Measurements from ENCODE around the gene RPS8.
"Not testable (repeated sequence)": the region's sequence is repeated elsewhere in the genome, so short reads cannot be mapped to it uniquely, and the experiment has no call there.

The RPS8 gene

DNA sequence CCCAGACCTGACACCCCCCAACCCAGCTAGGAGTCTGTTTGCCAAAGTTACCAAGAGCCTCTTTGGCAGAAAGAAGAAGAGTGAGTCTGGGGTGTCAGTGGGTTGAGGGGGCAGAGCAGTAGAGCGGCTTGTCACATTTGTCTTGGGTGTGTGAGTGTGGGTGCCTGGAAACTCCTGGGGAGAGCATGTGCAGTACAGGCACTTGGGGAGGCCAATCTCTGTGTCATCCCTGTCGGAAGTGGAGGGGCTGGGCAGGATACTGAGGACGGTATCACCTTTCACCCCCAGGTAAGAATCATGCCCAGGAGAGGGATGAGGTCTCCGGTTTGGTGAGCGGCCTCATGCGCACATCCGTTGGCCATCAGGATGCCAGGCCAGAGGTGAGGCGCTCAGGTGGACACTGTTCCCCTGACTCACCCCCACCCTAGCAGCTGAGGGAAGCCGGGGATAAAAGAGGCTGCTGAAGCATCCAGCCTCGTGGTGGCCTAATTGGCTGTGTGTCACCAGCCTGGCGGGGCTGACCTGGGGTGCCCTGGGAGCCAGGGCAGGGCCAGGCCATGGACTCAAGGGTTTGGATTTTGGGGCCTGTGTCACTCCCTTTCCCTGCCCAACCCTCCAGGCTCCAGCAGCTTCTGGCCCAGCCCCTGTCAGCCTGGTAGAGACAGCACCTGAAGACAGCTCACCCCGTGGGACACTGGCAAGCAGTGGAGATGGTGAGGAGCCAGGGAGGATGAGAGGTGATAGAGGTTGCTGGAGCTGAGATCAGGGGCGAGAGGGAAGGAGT, 28.2 kb downstream of the RPS8 start:
- DNase-seq = no peak

DNA sequence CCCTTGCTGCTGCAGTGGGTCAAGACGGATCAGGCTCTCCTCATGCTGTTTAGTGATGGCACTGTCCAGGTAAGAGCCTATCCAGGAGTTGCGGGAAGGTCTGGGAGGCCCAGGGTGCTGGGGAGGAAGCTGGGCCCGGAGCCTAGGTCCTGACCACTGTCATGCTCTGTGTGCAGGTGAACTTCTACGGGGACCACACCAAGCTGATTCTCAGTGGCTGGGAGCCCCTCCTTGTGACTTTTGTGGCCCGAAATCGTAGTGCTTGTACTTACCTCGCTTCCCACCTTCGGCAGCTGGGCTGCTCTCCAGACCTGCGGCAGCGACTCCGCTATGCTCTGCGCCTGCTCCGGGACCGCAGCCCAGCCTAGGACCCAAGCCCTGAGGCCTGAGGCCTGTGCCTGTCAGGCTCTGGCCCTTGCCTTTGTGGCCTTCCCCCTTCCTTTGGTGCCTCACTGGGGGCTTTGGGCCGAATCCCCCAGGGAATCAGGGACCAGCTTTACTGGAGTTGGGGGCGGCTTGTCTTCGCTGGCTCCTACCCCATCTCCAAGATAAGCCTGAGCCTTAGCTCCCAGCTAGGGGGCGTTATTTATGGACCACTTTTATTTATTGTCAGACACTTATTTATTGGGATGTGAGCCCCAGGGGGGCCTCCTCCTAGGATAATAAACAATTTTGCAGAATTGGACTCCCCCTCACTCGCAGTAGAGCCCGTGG, 30.1 kb downstream of the RPS8 start:
- no peak for DNase-seq

DNA sequence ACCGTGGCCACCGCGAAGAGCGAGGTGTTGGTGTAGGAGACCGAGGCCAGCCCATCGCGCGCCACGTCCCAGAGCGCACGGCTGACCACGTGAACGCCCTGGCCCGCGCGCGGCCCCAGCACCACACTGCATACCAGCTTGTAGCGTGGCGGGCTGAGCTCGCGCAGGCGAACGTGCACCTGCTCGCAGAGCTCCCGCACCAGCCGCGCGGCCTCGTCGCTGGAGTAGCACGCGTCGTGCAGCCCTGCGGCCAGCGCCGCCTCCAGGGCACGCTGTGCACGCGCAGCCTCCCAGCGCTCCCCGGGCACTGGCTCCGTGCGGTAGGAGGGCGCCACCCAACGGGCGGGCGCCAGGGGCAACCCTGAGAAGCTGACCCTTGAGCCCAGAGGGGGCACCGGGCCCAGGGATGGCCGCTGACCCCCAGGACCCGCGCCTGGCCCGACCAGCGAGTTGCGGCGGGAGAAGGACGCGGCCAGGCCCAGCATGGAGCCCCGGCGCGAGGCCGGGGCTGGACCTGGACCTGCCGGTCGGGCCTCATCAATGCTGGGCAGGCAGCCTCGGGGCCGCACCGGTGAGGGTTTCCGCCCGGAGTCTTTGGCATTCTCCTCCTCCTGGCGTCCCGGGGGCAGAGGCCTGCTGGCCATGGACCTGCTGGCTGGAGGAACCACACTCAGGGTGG, 30.8 kb downstream of the RPS8 start:
- DNase-seq = no peak

- no peak for DNase-seq
Observed at GRCh38 chr1:44806704-44807363, 31.5 kb downstream of the RPS8 start, which contains the start of gene DYNLT4. Gene DYNLT4 (minus strand): TSS chr1:44807351. CDS start chr1:44806668, 683 bp downstream.

- peak; percentile 94 for DNase-seq
Observed at GRCh38 chr1:44807364-44808062, 32.2 kb downstream of the RPS8 start.

DNA sequence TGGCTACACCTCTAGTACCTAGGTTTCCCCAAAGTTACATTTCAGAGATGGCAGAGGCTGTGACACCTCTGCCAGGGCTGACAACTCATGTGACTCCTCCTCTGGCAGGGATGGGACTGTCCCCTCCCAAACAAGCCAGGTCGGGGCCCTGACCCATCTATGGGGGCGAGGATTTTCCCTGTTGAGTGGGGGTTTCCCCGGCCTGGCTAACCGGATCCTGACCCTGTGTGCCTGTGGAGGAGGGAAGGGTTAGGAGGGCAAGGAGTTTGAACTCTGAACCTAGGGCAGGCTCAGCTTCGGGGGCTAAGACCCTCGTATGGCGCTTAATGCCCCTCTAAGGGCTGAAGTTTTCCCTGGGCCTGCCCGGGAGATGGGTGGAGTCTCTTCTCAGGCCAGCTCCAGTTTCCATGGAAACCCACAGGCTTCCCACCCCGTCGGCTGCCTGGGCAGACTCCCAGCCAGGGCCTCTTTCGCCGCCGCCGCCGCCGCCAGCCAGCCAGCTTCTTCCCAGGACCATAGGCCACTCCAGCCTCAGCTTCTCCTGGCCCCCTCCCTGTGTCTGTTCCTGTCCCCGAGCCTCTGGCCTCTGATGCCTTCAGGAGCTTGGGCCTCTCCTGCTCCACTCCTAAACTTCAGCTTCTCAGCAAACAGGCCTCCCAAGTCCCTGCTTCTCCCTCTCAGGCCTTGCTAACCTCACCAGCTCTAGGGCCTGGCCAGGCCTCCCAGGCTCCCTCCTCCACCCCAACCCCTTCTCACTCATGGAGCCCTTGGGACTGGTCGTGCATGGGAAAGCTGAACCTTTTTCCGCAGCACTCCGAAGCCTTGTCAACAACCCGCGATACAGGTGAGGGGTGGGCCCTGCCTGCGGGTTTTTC, 33.0 kb downstream of the RPS8 start, which contains the start of gene BTBD19:
Gene BTBD19 (plus strand): TSS at position 461 of the 875 bp plus-strand sequence. CDS start 298 bp downstream, at position 759.
- DNase-seq = peak; percentile 86

GRCh38 chr1:44808938-44809917, 33.9 kb downstream of the RPS8 start:
- peak; percentile 93 for DNase-seq

DNA sequence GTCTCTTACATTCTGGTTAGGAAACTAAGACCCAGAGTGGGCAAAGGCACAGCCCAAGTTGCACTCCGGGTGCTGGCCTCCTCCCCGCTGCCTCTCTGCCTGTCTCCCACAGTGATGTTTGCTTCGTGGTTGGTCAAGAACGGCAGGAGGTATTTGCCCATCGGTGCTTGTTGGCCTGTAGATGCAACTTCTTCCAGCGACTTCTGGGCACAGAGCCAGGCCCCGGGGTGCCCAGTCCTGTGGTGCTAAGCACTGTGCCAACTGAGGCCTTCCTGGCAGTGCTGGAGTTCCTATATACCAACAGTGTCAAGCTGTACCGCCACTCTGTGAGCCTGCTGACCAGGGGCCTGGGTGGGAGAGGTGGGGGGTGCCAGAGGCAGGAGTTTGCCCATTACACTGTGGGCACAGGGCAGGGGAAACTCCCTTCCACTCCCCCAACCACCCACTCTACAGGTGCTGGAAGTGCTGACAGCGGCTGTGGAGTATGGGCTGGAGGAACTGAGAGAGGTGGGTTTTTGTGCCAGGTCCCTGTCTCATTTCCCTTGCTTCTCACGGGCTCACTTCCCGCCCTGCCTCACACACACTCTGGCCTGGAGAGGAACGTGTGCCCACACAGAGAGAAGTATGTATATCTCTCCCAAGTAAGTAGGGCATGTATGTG, 34.9 kb downstream of the RPS8 start:
- DNase-seq = peak; percentile 12

DNA sequence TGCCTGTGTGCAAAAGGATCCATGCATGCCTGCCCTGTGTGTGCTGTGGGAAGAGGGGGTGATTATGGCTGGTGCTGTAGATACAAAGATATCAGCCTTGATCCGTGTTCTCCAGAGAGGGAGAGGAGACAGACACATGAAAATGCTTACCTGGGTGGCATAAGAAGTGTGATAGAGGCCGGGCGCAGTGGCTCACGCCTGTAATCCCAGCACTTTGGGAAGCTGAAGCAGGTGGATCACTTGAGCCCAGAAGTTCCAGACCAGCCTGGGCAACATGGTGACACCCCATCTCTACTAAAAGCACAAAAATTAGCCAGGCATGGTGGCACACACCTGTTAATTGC, 35.4 kb downstream of the RPS8 start:
- DNase-seq = not testable (repeated sequence)

DNA sequence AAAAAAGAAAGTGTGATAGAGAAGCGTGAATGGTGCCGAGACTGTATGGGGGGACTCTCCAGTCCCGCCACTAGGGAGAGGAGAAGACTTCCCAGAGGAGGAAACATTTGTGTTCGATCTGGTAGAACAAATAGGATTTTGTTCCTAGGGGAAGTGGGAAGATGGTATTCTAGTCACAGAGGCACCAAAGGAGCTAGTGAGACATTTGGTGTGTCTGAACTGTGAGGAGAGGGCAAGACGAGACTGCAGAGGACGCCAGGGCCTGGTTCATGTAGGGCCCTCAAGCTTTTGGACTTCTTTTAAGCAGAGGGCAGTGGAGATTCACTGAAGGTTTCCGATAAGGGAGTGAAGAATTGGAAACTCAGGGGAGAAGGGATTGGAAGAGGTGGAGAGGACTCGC, 35.9 kb downstream of the RPS8 start:
- peak; percentile 0 for DNase-seq

GRCh38 chr1:44812822-44813543, 37.6 kb downstream of the RPS8 start:
- no peak for DNase-seq

DNA sequence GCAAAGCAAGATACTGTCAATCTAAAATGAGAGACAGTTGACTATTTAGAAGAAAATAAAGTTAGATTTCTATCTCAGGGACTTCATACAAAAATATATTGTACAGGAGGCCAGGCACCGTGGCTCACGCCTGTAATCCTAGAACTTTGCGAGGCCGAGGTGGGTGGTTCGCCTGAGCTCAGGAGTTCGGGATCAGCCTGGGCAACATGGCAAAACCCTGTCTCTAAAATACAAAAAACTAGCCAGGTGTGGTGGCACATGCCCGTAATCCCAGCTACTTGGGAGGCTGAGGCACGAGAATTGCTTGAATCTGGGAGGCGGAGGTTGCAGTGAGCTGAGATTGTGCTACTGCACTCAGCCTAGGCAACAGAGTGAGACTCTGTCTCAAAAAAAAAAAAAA, 40.6 kb downstream of the RPS8 start:
- DNase-seq = not testable (repeated sequence)

DNA sequence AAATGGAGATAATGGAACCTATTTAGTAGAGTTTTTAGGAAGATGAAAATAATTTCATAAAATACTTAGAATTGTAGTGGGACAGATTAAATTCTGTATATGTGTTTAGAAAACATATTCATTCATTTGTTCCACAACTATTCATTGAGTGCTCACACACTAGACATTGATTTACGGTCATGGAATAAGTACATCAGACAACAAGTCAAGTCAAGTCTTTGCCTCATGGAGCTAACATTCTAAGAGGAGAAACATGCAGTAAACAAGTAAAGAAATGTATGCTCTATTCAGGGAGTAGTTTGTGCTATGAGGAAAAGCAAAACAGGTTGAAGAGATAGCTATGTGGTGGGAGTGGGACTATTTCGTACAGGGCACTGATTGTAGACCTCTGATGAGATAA, 42.0 kb downstream of the RPS8 start:
- DNase-seq = no peak

- no peak for DNase-seq
Observed at GRCh38 chr1:44817771-44818495, 42.6 kb downstream of the RPS8 start.

DNA sequence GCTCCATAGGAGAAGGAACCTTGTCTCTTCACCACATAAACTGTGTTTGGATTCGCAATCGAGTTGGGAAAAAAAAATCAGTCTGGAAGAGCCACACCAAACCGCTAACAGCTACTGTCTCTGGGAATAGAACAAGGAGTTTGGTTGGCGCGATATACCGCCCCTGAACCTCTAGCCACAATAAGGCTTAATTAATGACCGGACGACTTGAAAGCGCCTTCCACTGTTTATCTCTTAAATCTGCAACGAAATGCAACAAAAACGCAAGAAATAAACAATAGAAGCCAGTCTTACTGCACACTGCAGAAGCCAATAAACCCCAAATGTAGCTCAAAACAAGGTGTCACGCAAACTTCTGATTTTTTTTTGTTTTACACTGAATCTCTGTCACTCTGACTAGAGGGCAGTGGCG, 43.9 kb downstream of the RPS8 start:
- DNase-seq = no peak

- peak; percentile 93 for DNase-seq
Observed at GRCh38 chr1:44819608-44820327, 44.4 kb downstream of the RPS8 start.
